GM10266 (cell line): Measurements from ENCODE around the gene CPZ.

Experiments used
- DNase-seq: peaks from one replicate; pipeline ENCODE4 v3.0.0; 2012; ENCODE audit errors: extremely low spot score
- CTCF ChIP-seq: IDR thresholded peaks from 2 replicates; pipeline ENCODE4 v1.5.1; 2012; ENCODE audit warnings: mild to moderate bottlenecking, low read depth; ENCODE audit not compliant: control insufficient read depth, insufficient read depth; ENCODE audit errors: missing control alignments

CPZ gene

GRCh38 chr4:8608714-8609391 lies 16.3 kb downstream of the CPZ start:
- no peak for TF ChIP-seq CTCF
- no peak for DNase-seq

- no peak for TF ChIP-seq CTCF
- no peak for DNase-seq
Measured at GRCh38 chr4:8609406-8609805, 16.8 kb downstream of the CPZ start.

- no peak for TF ChIP-seq CTCF
- no peak for DNase-seq
Measured at GRCh38 chr4:8609824-8610350, 17.3 kb downstream of the CPZ start.

- TF ChIP-seq CTCF: no peak
- DNase-seq: no peak
Measured at GRCh38 chr4:8610858-8611616, 18.5 kb downstream of the CPZ start.

- TF ChIP-seq CTCF: no peak
- DNase-seq: no peak
Measured at GRCh38 chr4:8612646-8613045, 20.1 kb downstream of the CPZ start.

- DNase-seq: no peak
- TF ChIP-seq CTCF: no peak
Measured at GRCh38 chr4:8613421-8614364, 21.1 kb downstream of the CPZ start.
